Esophagus muscularis mucosa (tissue), 3 donors: Measurements from ENCODE around the gene CELF2.

Experiments used
- POLR2A ChIP-seq: fragments of 450-650 bp; IDR thresholded peaks from one replicate; pipeline ENCODE4 v1.6.1; 2017; ENCODE audit warnings: antibody characterized with exemption, moderate library complexity, mild to moderate bottlenecking, low read depth
- POLR2AphosphoS5 ChIP-seq, 2 donors: sonication (generic); formaldehyde crosslinking; IDR thresholded peaks; one replicate each; pipeline ENCODE4 v1.6.1; 2017; ENCODE audit warnings: antibody characterized with exemption in 2 of 2
- TF ChIP-seq, protein P1 (sequence below), 3 experiments: fragments of 200-600 bp in 2 of 3; fragments of 450-650 bp in 1 of 3; sonication (generic) in 2 of 3; IDR thresholded peaks; one replicate each; pipeline ENCODE4 v1.5.1; 2017 to 2019; ENCODE audit warnings: antibody characterized with exemption in 3 of 3, mild to moderate bottlenecking in 2 of 3, moderate library complexity in 1 of 3

DNA sequence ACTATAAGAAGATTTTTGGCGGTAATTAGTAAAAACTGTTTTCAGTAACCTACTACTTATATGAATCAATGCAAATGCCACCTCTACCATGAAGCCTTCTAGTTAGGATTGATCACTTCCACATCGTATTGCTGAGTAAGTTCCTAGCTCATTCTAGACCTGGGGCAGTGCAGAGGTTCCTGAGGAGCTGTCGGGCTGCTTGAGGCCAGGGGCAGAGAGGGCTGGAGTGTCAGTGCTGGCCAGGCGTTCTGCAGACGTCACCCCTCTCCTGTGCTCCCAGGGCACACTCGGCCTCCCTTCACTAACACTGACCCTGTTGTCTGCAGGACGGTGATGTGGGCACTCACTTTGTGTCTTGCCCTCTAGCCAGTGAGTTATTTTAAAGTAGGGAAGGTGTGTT lies 275.7 kb downstream of the CELF2 start:
- TF ChIP-seq, protein P1, sequence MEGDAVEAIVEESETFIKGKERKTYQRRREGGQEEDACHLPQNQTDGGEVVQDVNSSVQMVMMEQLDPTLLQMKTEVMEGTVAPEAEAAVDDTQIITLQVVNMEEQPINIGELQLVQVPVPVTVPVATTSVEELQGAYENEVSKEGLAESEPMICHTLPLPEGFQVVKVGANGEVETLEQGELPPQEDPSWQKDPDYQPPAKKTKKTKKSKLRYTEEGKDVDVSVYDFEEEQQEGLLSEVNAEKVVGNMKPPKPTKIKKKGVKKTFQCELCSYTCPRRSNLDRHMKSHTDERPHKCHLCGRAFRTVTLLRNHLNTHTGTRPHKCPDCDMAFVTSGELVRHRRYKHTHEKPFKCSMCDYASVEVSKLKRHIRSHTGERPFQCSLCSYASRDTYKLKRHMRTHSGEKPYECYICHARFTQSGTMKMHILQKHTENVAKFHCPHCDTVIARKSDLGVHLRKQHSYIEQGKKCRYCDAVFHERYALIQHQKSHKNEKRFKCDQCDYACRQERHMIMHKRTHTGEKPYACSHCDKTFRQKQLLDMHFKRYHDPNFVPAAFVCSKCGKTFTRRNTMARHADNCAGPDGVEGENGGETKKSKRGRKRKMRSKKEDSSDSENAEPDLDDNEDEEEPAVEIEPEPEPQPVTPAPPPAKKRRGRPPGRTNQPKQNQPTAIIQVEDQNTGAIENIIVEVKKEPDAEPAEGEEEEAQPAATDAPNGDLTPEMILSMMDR (IDR thresholded peaks at IDR 0.05) = no peak
- TF ChIP-seq POLR2A (no peak), POLR2AphosphoS5 (IDR thresholded peaks at IDR 0.05) (no peak)
